Measurements from ENCODE around the gene PRELID3B.

GRCh38 chr20:59015812-59016711 is 26.5 kb downstream of the PRELID3B start:
- TF ChIP-seq, protein P1, sequence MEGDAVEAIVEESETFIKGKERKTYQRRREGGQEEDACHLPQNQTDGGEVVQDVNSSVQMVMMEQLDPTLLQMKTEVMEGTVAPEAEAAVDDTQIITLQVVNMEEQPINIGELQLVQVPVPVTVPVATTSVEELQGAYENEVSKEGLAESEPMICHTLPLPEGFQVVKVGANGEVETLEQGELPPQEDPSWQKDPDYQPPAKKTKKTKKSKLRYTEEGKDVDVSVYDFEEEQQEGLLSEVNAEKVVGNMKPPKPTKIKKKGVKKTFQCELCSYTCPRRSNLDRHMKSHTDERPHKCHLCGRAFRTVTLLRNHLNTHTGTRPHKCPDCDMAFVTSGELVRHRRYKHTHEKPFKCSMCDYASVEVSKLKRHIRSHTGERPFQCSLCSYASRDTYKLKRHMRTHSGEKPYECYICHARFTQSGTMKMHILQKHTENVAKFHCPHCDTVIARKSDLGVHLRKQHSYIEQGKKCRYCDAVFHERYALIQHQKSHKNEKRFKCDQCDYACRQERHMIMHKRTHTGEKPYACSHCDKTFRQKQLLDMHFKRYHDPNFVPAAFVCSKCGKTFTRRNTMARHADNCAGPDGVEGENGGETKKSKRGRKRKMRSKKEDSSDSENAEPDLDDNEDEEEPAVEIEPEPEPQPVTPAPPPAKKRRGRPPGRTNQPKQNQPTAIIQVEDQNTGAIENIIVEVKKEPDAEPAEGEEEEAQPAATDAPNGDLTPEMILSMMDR (conservative IDR thresholded peaks at IDR 0.05; ENCODE audit: low read depth, low read length): no peak
- TF ChIP-seq EZH2 (IDR thresholded peaks at IDR 0.05; ENCODE audit: borderline replicate concordance, low read depth, low read length, poor library complexity, severe bottlenecking): no peak
